Cardiac muscle cell (in vitro differentiated cells and primary cell): ENCODE results near the gene KCNN3. TPM values are rescaled to one million over a fixed set of nuclear protein-coding genes. Genes with fewer than 3 reads are reported as not detected.
A peak's percentile ranks its signal among the peaks of the same experiment; 100 is the strongest.
"Not testable (repeated sequence)": the region's sequence is repeated elsewhere in the genome, so short reads cannot be mapped to it uniquely, and the experiment has no call there.

Experiments
- DNase-seq, 2 donors: peaks; one replicate each; pipeline versions ENCODE4 v3.0.0 to v3.0.0-alpha.2; 2010 to 2017; ENCODE audit warnings: low read depth in 1 of 2, low spot score in 1 of 2
- H3K27ac ChIP-seq: fragments of 200-600 bp; sonication (generic); 2 replicates; pipeline ENCODE4 v1.5.1; 2016
- H3K27me3 ChIP-seq: fragments of 200-600 bp; sonication (generic); 2 replicates; pipeline ENCODE4 v1.6.0; 2016; ENCODE audit warnings: control low read depth
- H3K36me3 ChIP-seq: fragments of 200-600 bp; sonication (generic); 2 replicates; pipeline ENCODE4 v1.5.1; 2016; ENCODE audit warnings: control low read depth
- H3K4me1 ChIP-seq: fragments of 200-600 bp; sonication (generic); 2 replicates; pipeline ENCODE4 v1.8.1; 2017; ENCODE audit warnings: low read depth, mild to moderate bottlenecking, mixed run types
- H3K4me3 ChIP-seq: fragments of 200-600 bp; sonication (generic); 2 replicates; pipeline ENCODE4 v1.5.1; 2016; ENCODE audit warnings: mild to moderate bottlenecking
- H3K9me3 ChIP-seq: fragments of 200-600 bp; sonication (generic); 2 replicates; pipeline ENCODE4 v1.5.1; 2017; ENCODE audit warnings: low read depth, mild to moderate bottlenecking, control low read depth
- CTCF ChIP-seq: IDR thresholded peaks from 2 replicates; pipeline ENCODE4 v1.5.1; 2012; ENCODE audit warnings: low read depth, mild to moderate bottlenecking, low read length
- polyA plus RNA-seq: library from polyadenylated mRNA; unstranded; fragments of >200 nt; fragmentation: Nextera tagmentation; extraction: Ambion mirVana; gene quantifications from 2 replicates; pipeline ENCODE4 v1.2.1, GENCODE V29; 2016
- total RNA-seq: library from RNA; depleted of rRNA; stranded (reverse); fragments of >200 nt; gene quantifications from 2 replicates; pipeline ENCODE4 v1.2.3, GENCODE V29; 2016

Gene KCNN3
- total and polyA plus RNA-seq, 2 experiments from 2014 or later = 1.5 to 2.9 TPM

- Histone ChIP-seq H3K36me3 (no peaks in the 10 kb centered on the region), H3K4me1 (no peaks in the 10 kb centered on the region), H3K27ac (no peak overlapping the region), H3K4me3 (no peak overlapping the region), H3K27me3 (no peaks in the 10 kb centered on the region), H3K9me3 (no peaks in the 10 kb centered on the region)
- no peak for TF ChIP-seq CTCF
- DNase-seq = no peak
Measured at GRCh38 chr1:154682254-154682653, 187.8 kb downstream of the KCNN3 start.

GRCh38 chr1:154677844-154678243 is 192.2 kb downstream of the KCNN3 start:
- H3K27me3 ChIP-seq, DNase-seq, H3K4me1 ChIP-seq, H3K9me3 ChIP-seq, H3K27ac ChIP-seq, H3K36me3 ChIP-seq, H3K4me3 ChIP-seq: not testable (repeated sequence)

- H3K4me3 ChIP-seq, DNase-seq, H3K4me1 ChIP-seq, H3K36me3 ChIP-seq, H3K9me3 ChIP-seq, H3K27me3 ChIP-seq, H3K27ac ChIP-seq: not testable (repeated sequence)
Measured at GRCh38 chr1:154676847-154677246, 193.2 kb downstream of the KCNN3 start.

- not testable (repeated sequence) for H3K27ac ChIP-seq, H3K4me1 ChIP-seq, H3K27me3 ChIP-seq, H3K9me3 ChIP-seq, DNase-seq, H3K36me3 ChIP-seq, H3K4me3 ChIP-seq
Measured at GRCh38 chr1:154674456-154674855, 195.6 kb downstream of the KCNN3 start.

- DNase-seq, H3K4me3 ChIP-seq, H3K4me1 ChIP-seq, H3K9me3 ChIP-seq, H3K27ac ChIP-seq, H3K36me3 ChIP-seq, H3K27me3 ChIP-seq: not testable (repeated sequence)
Measured at GRCh38 chr1:154672245-154672644, 197.8 kb downstream of the KCNN3 start.

GRCh38 chr1:154671412-154671811 is 198.7 kb downstream of the KCNN3 start:
- not testable (repeated sequence) for H3K4me1 ChIP-seq, H3K27ac ChIP-seq, H3K9me3 ChIP-seq, H3K36me3 ChIP-seq, H3K27me3 ChIP-seq, DNase-seq, H3K4me3 ChIP-seq

GRCh38 chr1:154670310-154671270 is 199.5 kb downstream of the KCNN3 start:
- peak in 1 of 2 donors; percentile 19 for DNase-seq
- not testable (repeated sequence) for H3K36me3 ChIP-seq, H3K9me3 ChIP-seq, H3K4me3 ChIP-seq, H3K27me3 ChIP-seq, H3K4me1 ChIP-seq, H3K27ac ChIP-seq

- Histone ChIP-seq H3K4me3 (no peak overlapping the region), H3K27ac (no peak overlapping the region), H3K4me1 (no peaks in the 10 kb centered on the region), H3K9me3 (no peaks in the 10 kb centered on the region), H3K36me3 (no peaks in the 10 kb centered on the region), H3K27me3 (no peaks in the 10 kb centered on the region)
- TF ChIP-seq CTCF = peak; percentile 86
- DNase-seq = peak; percentile 85 to 86
Measured at GRCh38 chr1:154669464-154670282, 200.4 kb downstream of the KCNN3 start.
